Heart left ventricle (tissue), 16 donors: ENCODE measurements around the gene GOLGA6C. TPM values are rescaled to one million over a fixed set of nuclear protein-coding genes. Genes with fewer than 3 reads are reported as not detected.

ENCODE experiments used
- ATAC-seq, 4 donors: fragments of 200-7000 bp; cut with Tn5 transposase; one replicate each; pipeline ENCODE4 v1.9.1; 2020 to 2022; ENCODE audit warnings: moderate library complexity in 4 of 4, mild to moderate bottlenecking in 3 of 4, moderate number of reproducible peaks in 1 of 4
- DNase-seq, 5 donors: peaks; one replicate each; pipeline ENCODE4 v3.0.0-alpha.2; 2020
- H3K27ac ChIP-seq, 12 donors: fragments of 200-600 bp; sonication (generic) in 4 of 12; one replicate each; pipeline versions ENCODE4 v1.5.0 to v1.8.0; 2016 to 2022; ENCODE audit warnings: mild to moderate bottlenecking in 2 of 12
- H3K27me3 ChIP-seq, 9 donors: fragments of 200-600 bp; sonication (generic) in 2 of 9; one replicate each; pipeline versions ENCODE4 v1.5.1 to v1.8.0; 2016 to 2022; ENCODE audit warnings: mild to moderate bottlenecking in 3 of 9
- H3K36me3 ChIP-seq, 9 donors: fragments of 200-600 bp; sonication (generic) in 2 of 9; one replicate each; pipeline versions ENCODE4 v1.5.0 to v1.8.0; 2018 to 2022; ENCODE audit warnings: mild to moderate bottlenecking in 2 of 9
- H3K4me1 ChIP-seq, 12 donors: fragments of 200-600 bp; sonication (generic) in 4 of 12; one replicate each; pipeline versions ENCODE4 v1.5.0 to v1.8.0; 2016 to 2022; ENCODE audit warnings: mild to moderate bottlenecking in 3 of 12
- H3K4me3 ChIP-seq, 12 donors: fragments of 200-600 bp; sonication (generic) in 4 of 12; one replicate each; pipeline versions ENCODE4 v1.5.0 to v1.8.0; 2017 to 2022; ENCODE audit warnings: mild to moderate bottlenecking in 9 of 12, moderate library complexity in 4 of 12
- H3K9me3 ChIP-seq, 12 donors: fragments of 200-600 bp; sonication (generic) in 4 of 12; one replicate each; pipeline versions ENCODE4 v1.5.0 to v1.8.0; 2016 to 2022; ENCODE audit warnings: mild to moderate bottlenecking in 1 of 12
- POLR2A ChIP-seq, 2 donors: fragments of 450-650 bp; IDR thresholded peaks; one replicate each; pipeline ENCODE4 v1.6.1; 2017; ENCODE audit warnings: antibody characterized with exemption in 2 of 2, mild to moderate bottlenecking in 2 of 2, moderate library complexity in 2 of 2
- WGBS, 4 donors: extraction: QIAGEN DNeasy Blood & Tissue Kit in 2 of 4; methylation state at CpG; one replicate each; pipeline versions ENCODE4 v1.1.5 to v1.1.7; 2013 to 2018; 5-methylcytosine and 5-hydroxymethylcytosine counted together
- intact Hi-C, 10 donors: fragments of 100-400 bp; cut with DNase I; formaldehyde crosslinking; loops; one replicate each; pipeline versions ENCODE4 v1.11.1 to v1.14.2; 2022
- polyA plus RNA-seq, 2 donors: library from polyadenylated mRNA; stranded (reverse); fragments of 200-250 nt; gene quantifications; one replicate each; pipeline ENCODE4 v1.2.3, GENCODE V29; 2013
- total RNA-seq, 9 donors: library from RNA; depleted of rRNA in 2 of 9; stranded (reverse); fragments of >200 nt in 2 of 9; fragmentation: NEBNext Ultra II Directional in 3 of 9; extraction: Animal tissue kit (Norgen Biotek cat#: 25700) in 3 of 9; gene quantifications; one replicate each; pipeline versions ENCODE4 v1.1.0 to v1.2.4, GENCODE V29; 2016 to 2023
- TF ChIP-seq, protein P1 (sequence below), 12 donors: fragments of 200-600 bp; sonication (generic) in 4 of 12; IDR thresholded peaks; one replicate each; pipeline versions ENCODE4 v1.5.0 to v1.8.0; 2018 to 2022; ENCODE audit warnings: antibody characterized with exemption in 12 of 12, mild to moderate bottlenecking in 5 of 12
- donor health status: ischemic (EF 13 %, LVEDD 7.1; RV severe dilation, severe dysfunction).
- donor health status: healthy with polysubstance abuse.
- donor health status: DM: no; HTN: yes; CAD: no.
- donor health status: DM: no; HTN: no; CAD: no.
- donor health status: ischemic (EF 25% LVEDD 6.9; RV normal size, moderate dysfunction).
- donor health status: ischemic (EF 25% LVEDD 5.7; RV mildly dilated, moderate dysfunction).
- donor health status: healthy.
- donor health status: DM: yes; HTN: yes; CAD: no.
- donor health status: ischemic (EF 35%, LVEDD 5.7; RV mildly dilated, moderate dysfunction).
- donor health status: nonischemic (EF 11% LVEDD 7.7; RV severe dilation, severe dysfunction).
- donor health status: DM: yes; HTN: yes; CAD: no.
- donor health status: PGD.
- donor health status: ischemic (EF 29% LVEDD 5.4; RV normal size, mild dysfunction).
- donor health status: nonischemic (EF 23%, LVEDD 6.1; RV moderate dilation, normal function).

GOLGA6C gene
- total and polyA plus RNA-seq, 11 donors: not detected

DNA sequence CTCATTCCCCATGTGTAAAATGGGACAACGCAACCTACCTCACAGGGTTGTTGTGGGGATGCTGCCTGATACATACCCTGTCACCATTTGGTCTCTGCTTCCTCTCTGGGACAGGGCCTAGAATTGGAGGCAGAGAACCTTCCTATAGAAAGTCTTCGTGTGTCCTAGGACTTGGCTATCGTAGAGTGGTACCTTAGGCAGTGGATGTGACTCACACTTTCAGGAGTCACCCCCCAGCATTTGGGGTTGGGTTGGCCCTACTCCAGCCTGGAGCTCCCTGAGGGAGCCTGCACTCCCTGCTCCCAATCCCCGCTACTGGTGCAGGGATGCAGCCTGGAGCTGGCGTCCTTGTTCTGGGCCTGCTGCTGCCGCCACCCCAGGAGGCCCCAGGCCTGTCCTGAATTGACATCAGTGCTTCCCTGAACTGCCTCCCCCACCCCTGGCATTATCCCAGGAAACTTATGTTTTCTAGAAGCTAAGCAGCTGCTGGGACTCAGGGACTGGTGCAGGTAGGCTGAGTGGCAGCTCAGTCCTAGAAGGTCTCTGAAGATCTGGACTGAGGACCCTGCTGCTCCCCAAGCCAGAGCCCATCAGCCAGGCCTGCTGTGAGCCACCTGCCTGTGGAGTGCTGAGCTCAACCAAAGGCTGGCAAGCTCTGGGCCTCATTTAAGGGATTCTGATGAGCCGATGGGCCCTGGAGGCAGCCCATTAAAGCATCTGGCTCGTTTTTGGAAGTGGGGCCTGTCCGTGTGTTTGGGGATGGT lies 46.5 kb upstream of the GOLGA6C start:
- DNase-seq: no peak
- ATAC-seq: no peak
- H3K9me3 ChIP-seq: no peaks in the 10 kb centered on the region
- no peaks in the 10 kb centered on the region for H3K27me3 ChIP-seq
- 53 to 79% (median 64%) methylated on average over 6 to 9 of the region's 9 CpGs for WGBS, 4 donors
- TF ChIP-seq POLR2A (IDR thresholded peaks at IDR 0.05): no peak
- TF ChIP-seq, protein P1, sequence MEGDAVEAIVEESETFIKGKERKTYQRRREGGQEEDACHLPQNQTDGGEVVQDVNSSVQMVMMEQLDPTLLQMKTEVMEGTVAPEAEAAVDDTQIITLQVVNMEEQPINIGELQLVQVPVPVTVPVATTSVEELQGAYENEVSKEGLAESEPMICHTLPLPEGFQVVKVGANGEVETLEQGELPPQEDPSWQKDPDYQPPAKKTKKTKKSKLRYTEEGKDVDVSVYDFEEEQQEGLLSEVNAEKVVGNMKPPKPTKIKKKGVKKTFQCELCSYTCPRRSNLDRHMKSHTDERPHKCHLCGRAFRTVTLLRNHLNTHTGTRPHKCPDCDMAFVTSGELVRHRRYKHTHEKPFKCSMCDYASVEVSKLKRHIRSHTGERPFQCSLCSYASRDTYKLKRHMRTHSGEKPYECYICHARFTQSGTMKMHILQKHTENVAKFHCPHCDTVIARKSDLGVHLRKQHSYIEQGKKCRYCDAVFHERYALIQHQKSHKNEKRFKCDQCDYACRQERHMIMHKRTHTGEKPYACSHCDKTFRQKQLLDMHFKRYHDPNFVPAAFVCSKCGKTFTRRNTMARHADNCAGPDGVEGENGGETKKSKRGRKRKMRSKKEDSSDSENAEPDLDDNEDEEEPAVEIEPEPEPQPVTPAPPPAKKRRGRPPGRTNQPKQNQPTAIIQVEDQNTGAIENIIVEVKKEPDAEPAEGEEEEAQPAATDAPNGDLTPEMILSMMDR (IDR thresholded peaks at IDR 0.05): no peak
- no peak overlapping the region for H3K4me3 ChIP-seq
- peaks cover 0 to 76% (median 67%) of the 10 kb centered on the region in 9 donors for H3K36me3 ChIP-seq
- H3K4me1 ChIP-seq: peaks cover 0 to 68% (median 47%) of the 10 kb centered on the region in 12 donors
- intact Hi-C loops: no loop called here
- H3K27ac ChIP-seq: no peak overlapping the region

DNA sequence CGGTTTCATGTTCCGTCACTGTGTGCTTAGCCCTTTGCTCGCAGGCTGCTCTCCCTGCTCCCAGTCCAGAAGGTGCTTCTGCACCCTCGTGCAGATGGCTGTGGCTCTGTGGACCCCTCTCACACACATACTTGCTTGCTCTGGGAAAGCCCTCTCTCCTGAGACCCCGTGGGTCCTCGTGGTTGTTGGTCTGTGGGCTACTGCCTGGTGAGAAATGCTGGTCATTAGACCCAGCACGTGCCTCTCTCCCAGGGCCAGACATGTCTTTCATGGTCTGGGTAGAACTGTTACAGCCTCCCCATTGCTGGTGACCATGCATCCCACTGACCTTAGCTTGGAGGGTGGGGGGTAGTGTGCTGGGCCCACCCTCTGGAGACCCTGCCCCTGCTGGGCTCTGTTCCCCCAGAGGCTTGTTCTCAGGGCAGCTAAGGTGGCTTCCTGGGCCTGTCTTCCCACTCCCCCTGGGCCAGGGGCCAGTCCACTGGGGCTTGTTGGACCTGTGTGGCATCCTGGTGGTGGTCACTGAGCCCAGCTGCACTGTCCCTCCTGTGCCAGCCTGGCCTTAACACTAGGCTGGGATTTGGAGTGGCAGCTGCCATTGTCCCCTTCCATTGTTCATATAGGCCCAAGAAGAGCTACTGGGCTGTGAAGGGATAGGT lies 45.8 kb upstream of the GOLGA6C start:
- Histone ChIP-seq H3K9me3 (no peaks in the 10 kb centered on the region), H3K36me3 (peaks cover 0 to 69% (median 60%) of the 10 kb centered on the region in 9 donors)

DNA sequence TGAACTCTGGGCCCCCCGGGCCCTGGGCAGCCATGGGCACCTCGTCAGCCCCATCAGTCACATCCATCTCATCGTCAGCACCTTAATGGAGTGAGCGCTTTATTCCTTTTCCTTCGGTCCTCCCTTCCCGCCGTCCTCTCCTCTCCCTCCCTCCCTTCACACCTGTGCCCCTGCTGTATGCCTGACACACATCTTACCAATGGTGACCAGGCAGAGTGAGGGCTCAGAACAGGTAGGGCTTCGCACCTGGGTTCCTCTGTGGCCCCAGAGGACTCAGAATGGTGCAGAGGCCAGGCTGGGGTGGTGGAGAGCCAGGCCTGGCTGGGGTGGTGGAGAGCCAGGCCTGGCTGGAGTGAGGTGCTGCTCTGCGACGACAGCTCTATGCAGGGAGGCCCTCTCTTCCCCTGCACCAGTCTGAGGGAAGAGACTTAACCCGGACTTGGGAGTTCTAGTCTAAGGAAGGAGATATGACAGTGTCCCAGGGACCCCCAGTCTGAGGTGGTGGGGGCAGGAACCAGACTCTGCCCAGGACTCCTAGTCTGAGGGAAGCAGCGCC lies 44.8 kb upstream of the GOLGA6C start:
- Histone ChIP-seq H3K4me3 (no peak overlapping the region), H3K27me3 (no peaks in the 10 kb centered on the region), H3K9me3 (no peaks in the 10 kb centered on the region), H3K4me1 (peaks cover 0 to 51% (median 35%) of the 10 kb centered on the region in 12 donors), H3K36me3 (peaks cover 0 to 60% (median 50%) of the 10 kb centered on the region in 9 donors), H3K27ac (no peak overlapping the region)
- 83 to 91% (median 89%) methylated on average over 12 of the region's 12 CpGs for WGBS, 4 donors
- intact Hi-C loops: no loop called here
- TF ChIP-seq, protein P1 (IDR thresholded peaks at IDR 0.05): no peak
- TF ChIP-seq POLR2A (IDR thresholded peaks at IDR 0.05): no peak
- DNase-seq (no peak), ATAC-seq (peak in 1 of 4 donors; percentile 2)

More for the DNA sequence above, 45.8 kb upstream of the GOLGA6C start:
- ATAC-seq (no peak), DNase-seq (no peak)
- intact Hi-C loops: no loop called here
- TF ChIP-seq, protein P1 (IDR thresholded peaks at IDR 0.05): no peak
- TF ChIP-seq POLR2A (IDR thresholded peaks at IDR 0.05): no peak
- Histone ChIP-seq H3K27me3 (no peaks in the 10 kb centered on the region), H3K27ac (no peak overlapping the region), H3K4me3 (no peak overlapping the region), H3K4me1 (peaks cover 0 to 61% (median 45%) of the 10 kb centered on the region in 12 donors)
- 80 to 87% (median 85%) methylated on average over 7 of the region's 7 CpGs for WGBS, 4 donors

DNA sequence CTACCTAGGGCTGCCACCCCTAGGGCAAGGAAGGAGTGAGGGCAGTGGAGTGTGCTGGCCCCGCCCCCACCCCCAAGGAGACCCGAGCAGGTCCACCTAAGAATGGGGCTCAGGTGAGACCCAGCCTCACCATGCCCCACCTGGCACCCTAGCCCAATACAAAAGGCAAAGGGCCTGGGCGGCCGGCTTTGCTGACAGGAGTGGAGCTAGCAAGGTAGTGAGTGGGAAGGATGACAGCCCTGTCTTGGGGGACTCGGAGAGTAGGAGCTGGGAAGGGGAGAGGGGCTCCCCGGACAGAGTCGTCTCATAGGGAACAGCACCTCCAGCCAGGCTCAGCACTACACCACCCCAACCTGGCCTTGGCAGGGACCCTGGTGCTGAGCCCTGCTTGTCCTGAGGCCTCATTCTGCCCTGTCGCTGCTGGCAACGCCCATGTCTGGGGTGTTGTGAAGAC lies 44.3 kb upstream of the GOLGA6C start:
- TF ChIP-seq, protein P1 (IDR thresholded peaks at IDR 0.05): no peak
- no peak for TF ChIP-seq POLR2A (IDR thresholded peaks at IDR 0.05)
- DNase-seq (no peak), ATAC-seq (peak in 1 of 4 donors; percentile 1)
- 84 to 90% (median 85%) methylated on average over 7 to 9 of the region's 9 CpGs for WGBS, 4 donors
- H3K9me3 ChIP-seq: no peaks in the 10 kb centered on the region
- intact Hi-C loops: no loop called here
- peaks cover 0 to 46% (median 30%) of the 10 kb centered on the region in 12 donors for H3K4me1 ChIP-seq
- H3K27ac ChIP-seq: no peak overlapping the region
- peaks cover 0 to 55% (median 45%) of the 10 kb centered on the region in 9 donors for H3K36me3 ChIP-seq
- H3K27me3 ChIP-seq: no peaks in the 10 kb centered on the region
- H3K4me3 ChIP-seq: no peak overlapping the region
